NCI-H1417 treated with DMSO at 0.1 percent for 48 hours (cell line): ENCODE results near the gene LIN9.

Source experiments
- DNase-seq: peaks from one replicate; lab custom pipeline; 2025; lab: John Stamatoyannopoulos, UW

LIN9 gene

DNA sequence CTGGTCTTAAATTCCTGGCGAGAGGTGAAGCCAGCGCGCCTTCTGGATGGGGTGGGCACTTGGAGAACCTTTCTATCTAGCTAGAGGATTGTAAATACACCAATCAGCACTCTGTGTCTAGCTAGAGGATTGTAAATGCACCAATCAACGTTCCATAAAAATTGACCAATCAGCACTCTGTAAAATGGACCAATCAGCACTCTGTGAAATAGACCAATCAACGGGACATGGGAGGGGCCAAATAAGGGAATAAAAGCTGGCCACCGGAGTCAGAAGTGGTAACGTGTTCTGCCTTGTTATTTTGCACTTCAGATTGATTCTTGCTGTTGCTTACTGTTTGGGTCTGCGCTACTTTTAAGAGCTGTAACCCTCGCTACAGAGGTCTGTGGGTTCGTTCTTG lies 12.0 kb upstream of the LIN9 start:
- no peak for DNase-seq

DNA sequence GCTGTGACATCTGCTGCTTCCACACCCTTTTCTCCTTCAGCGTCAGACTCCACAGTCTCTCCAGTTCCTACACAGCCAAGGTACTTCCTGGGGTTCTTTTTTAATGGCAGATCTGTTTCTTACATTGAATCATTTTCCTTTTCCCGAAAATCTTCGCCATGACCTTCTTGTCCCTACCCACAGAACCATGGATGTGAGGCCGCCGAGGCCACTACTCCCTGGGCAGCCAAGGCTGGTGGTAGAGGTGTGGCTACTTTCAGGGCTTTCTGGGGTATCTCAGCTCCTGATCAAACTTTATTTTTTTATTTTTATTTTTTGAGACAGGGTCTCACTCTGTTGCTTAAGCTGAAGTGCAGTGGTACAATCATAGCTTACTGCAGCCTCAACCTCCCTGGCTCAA lies 9.5 kb upstream of the LIN9 start:
- no peak for DNase-seq

DNA sequence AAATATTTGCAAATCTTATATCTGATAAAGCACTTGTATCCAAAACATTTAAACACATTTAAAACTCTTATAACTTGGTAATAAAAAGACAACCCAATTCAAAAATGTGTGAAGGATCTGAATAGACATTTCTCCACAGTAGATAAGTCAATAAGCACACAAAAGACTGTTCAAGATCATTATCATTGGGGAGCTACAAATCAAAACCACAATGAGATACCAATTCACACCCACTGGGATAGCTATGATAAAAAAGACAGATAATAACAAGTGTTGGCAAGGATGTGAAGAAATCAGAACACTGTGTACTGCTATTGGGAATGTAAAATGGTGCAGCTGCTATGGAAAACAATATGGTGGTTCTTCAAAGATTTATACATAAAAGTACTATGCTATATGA lies 5.1 kb upstream of the LIN9 start:
- no peak for DNase-seq

DNA sequence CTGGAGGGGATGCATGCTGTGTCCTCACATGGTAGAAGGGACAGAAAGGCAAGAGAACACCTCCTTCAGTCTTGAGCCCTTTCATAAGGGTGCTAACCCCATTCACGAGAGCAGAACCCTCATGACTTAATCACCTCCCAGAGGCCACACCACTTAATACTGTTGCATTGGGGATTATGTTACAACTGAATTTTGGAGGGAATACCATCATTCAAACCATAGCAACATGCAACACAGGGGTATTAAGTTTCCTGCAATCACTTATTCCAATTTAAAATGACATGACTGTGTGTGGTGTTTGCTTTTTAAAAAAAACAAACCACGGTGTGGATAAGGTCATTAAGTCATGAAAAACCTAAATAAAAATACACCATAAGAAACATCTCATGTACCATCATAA lies 3.1 kb upstream of the LIN9 start:
- DNase-seq = no peak

DNA sequence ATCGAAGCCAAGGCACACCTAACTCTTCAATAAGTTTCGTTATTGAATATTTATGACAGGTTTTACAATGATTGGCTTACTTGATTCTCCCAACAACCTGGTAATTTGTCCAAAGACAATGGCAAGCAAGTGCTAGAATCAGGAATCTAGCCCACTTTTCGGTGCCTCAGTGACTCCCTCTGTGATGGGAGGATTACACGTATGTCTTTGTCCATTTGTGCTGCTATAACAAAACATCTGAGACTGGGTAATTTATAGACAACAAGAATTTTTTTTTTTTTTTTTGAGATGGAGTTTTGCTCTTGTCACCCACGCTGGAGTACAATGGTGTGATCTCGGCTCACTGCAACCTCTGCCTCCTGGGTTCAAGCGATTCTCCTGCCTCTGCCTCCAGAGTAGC lies 2.4 kb upstream of the LIN9 start:
- DNase-seq = no peak

DNA sequence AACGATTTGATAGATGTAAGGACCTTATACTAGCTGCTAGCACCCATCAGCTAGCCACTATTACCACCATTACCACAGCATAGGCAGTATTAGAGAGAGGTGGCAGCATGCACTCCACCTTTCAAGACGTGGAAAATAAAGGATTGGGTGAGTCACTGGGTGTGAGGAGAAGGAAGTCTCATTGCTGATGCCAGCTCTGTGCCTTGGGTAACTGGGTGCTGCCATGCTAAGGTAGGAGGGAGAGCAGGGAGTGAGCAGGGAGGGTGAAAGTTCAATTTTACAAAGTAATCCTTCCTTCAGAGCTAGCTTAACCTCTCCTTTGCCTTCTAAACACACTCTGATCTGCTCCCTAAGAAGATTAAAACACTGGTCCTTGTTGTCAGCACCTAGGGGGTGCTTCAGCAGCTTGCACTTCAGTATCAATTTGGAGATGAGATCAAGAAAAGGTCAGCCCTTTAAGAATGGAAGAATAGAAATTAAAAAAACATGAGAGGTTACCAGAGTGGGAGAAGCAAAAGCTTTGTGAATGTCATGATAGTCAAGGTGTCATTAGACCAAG lies 1.8 kb upstream of the LIN9 start:
- DNase-seq = no peak

DNA sequence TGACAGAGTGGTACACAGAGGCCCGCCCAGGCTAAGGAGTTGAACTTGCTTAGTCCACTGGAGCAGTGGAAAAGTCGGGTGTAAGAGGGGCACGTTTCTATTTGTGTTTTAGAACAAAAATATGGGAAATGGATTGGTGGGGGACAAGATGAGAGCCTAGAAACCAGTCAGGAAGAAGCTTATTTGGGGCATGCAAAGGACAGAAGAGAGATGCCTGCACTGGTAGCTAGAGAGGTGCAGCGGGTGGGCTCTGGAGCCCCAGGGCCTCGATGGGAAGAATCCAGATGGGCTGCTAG lies 1.2 kb upstream of the LIN9 start:
- DNase-seq = no peak

DNA sequence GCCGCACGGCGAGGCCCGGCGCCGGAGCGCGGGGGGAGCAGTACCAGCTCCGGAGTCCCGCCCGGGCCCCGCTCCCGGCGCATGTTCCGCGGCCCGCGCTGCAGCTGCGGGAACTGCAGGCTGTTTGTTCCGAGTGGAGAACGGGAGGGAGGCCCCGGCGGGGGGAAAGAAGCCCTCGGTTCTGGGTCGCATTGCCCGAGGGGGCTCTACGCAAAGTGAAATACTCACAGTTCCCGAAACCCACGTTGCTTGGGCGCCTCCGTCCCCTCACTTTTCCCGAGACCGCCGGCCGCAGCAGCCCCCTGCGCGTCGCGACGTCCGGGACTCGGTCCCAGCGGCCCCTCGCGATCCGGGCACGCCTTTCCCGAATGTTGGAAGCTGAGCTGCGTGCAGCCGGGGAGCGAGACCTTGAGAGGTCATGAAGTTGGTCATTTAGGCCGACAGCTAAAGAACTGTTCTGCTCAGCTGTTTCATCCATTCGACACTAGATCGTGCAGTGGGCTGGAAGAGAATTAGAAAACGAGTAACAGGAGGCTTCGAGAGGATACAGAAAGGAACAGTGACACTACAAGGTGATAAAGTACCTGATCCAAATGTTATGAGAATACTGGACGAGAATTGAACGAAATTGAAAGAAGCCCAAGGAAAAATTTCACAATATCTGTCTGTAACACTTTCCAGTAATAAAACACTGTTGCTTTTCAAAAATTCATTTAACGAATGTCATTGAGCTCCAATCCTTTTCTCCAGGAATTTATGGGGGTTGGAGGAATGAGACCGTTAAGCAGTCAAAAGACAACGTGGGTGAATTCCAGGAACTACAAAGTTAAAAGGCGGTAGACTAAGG lies 657 bp upstream of the LIN9 start:
- no peak for DNase-seq

DNA sequence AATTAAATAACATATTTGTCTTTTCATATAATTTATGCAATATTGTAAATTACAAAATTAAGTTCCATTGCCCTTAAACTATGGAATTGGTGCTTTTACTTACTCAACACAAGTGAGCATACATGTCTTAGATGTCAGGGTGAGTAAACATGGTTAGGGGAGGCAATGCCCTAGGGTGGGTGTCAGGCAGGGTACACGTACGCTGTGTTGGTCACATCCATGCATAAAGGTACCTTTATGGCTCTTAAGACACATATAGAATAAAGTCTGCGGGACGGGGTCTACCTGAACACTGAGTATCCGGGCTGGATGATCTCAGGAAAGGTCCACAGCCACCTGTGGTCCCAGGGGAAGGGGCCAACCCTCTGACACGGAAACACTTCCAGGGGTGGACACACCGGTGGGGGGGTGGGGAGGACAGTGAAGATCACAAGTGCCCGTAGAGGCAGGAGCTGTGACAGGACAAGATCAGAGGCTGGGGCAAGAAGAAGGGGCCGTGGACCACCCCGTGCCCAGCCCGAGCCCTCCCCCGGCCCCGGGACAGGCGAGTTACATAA lies 720 bp downstream of the LIN9 start:
- DNase-seq = no peak

DNA sequence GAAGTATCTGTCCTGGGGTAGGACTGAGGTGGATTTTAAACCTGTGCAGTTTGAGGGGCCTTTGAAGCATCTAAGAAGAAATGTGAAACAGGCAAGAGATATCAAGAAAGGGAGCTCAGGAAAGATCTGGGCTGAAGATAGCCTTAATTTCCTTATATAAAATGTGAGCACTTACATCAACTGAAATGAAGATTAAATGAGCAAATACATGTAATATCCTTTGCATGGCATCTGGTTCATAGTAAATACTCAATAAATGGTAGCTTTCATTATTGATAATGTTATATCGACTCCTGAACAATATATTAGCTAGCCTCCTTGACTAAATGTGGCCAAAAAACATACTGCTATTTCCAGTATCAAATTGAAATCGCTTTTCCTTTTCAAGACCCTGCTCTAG lies 2.5 kb downstream of the LIN9 start:
- DNase-seq = no peak

DNA sequence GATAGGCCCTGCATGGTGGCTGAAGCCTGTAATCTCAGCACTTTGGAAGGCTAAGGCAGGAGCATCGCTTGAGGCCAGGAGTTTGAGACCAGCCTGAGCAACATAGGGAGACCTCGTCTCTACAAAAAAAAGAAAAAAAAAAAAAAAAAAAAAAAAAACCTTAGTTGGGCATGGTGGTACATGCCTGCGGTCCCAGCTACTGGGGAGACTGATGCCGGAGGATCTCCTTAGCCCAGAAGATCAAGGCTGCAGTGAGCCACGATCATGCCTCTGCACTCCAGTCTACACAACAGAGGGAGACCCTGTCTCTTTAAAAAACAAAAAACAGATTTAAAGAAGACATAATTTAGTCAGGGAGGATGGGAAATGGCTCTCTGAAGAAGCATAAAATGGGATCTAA lies 3.8 kb downstream of the LIN9 start:
- no peak for DNase-seq

DNA sequence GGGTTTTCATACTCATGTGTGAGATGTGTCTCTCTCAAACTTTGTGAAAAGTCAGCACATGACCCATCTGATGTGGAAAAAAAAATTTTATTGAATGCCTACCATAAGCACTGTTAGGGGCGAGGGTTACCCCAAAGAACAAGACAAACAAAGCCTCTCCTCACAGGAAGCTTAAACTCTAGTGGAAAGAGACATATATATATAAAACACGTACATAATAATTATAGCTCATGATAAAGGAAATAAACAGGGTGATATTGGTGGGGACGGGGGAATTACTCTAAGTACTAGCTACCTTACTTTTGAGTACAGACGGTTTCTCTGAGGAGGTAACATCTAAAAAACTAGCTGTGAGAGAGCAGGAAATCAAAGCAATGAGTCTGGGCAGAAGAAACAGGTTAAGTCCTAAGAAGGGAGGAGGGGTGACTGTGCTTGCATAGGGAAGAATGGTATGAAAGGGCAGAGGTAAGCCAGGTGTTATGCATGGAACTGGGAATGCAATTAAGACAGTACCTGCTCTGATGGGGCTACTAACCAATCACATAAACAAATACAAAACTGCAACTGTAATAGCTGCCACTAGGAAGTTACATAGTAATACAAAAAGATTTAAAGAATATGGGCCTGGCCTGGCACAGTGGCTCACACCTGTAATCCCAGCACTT lies 4.5 kb downstream of the LIN9 start:
- no peak for DNase-seq

DNA sequence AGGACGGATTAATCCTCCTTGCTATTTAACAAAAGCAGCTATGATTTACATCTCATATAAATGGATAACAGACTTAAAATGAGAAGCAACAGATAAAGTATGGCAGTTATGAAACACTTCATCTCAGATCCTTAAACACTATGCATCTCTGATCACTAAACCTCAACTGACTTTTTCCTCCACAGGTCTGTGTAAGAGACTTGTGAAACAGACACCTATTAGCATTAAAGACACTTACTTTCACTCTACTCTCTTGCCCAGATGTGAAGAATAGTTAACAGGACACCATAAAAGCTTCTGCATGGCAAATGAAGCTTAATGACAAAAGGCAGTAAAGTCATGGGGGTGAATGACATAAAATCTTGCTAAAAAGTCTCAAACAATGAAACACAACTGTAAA lies 6.2 kb downstream of the LIN9 start:
- DNase-seq = no peak

DNA sequence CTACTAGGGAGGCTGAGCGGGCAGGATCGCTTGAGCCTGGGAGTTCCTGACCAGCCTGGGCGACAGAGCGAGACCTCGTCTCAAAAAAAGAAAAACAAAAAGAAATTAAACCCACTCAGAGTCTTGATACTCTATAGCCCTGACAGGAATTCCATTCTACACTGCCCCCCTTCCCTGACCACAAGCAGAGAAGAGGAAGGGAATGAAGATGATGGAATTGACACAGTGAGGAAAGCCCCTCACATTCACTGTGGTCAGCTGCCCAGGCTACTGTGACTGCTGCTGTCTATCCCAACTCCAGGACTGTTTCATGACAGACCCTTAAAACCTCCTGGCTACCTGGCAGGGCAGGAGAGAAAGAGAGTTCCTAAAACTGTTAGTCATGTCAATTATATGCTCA lies 12.1 kb downstream of the LIN9 start:
- no peak for DNase-seq

DNA sequence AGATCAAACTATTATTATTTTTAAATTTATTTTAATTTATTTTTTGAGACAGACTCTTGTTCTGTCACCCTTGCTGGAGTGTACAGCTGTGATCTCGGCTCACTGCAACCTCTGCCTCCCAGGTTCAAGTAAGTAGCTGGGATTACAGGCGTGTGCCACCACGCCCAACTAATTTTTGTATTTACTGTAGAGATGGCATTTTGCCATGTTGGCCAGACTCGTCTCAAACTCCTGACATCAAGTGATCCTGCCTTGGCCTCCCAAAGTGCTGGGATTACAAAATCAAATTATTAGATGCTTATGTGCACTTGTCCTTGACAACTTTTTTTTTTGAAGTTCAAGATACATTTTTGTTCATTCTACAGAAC lies 15.4 kb downstream of the LIN9 start:
- DNase-seq = no peak

DNA sequence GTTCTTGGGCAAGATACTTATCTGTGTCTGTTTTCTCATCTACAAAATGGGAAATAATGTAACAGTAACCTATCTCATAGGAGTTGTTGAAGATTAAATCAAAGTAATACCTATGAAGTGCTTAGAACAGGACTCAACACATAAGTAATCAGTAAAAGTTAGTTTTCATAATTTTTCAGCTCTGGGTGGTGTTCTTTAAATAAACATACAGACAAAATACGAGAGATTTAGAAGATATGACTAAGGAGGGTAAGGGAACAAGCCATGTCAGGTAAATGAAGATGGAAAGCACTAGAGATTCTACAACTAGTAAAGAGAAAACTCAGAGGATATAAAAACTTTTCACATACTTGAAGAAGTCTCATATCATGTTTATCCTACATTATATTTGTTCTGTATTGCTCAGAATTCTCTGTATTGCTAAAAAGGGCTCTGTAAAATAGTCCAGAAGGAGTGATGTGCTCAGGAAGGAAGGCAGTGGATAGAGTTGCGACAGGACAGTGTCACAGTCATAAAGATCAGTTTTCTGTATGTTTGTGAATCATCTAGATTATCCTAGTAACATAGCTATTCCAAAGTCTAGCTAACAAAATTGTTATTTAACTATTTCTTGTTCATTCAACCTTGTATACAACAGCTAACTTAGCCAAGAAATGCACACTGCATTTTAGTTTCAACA lies 16.0 kb downstream of the LIN9 start:
- no peak for DNase-seq

DNA sequence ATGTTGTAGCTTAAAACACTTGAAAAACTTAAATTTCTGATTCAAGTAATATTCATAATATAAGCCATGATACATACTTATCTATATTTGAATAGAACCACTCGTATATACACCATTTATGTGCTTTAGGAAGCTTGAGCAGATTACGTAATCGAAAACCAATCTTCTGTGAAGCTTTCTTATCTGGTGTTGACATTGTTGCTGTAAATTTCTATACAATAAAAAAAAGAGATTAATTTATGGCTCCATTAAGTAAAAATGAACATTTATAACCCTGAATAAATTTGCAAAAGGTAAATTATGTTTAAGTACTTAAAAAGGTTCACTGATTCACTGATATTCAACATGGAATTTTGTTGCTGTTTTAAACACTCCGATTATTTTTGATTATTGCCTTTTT lies 21.4 kb downstream of the LIN9 start:
- no peak for DNase-seq

DNA sequence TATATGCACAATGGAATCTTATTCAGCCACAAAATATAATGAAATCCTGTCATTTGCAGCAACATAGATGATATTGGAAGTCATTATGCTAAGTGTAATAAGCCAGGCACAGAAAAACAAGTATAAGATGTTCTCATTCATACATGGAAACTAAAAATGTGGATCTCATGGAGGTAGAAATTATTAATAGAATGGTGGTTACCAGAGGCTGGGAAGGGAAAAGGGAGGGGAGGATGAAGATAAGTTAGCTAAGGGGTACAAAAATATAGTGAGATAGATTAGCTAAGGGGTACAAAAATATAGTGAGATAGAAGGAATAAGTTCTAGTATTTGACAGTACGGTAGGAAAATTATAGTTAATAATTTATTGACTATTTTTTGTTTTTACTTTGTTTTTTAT lies 27.9 kb downstream of the LIN9 start:
- no peak for DNase-seq

DNA sequence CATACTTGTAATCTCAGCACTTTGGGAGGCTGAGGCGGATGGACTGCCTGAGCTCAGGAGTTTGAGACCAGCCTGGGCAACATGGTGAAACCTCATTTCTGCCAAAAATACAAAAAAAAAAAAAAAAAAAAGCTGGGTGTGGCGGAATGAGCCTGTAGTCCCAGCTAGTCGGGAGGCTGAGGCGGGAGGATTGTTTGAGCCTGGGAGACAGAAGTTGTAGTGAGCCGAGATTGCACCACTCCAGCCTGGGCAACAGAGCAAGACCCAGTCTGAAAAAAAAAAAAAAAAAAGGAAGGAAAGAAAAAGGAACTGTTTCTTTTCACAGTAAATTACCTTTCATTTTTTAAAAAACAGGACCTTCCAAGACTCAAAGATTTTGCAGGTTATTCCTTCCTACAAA lies 29.5 kb downstream of the LIN9 start:
- no peak for DNase-seq

DNA sequence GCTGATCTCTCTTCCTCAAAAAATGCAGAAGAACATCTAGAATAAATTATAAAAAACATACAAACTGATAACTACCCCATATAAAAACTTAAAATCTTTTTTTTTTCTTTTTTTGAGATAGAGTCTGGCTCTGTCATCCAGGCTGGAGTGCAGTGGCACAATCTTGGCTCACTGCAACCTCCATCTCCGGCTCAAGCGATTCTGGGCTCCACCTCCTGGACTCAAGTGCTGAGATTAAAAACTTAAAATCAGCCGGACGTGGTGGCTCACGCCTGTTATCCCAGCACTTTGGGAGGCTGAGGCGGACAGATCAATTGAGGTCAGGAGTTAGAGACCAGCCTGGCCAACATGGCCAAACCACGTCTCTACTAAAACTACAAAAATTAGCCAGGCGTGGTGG lies 31.1 kb downstream of the LIN9 start:
- no peak for DNase-seq

DNA sequence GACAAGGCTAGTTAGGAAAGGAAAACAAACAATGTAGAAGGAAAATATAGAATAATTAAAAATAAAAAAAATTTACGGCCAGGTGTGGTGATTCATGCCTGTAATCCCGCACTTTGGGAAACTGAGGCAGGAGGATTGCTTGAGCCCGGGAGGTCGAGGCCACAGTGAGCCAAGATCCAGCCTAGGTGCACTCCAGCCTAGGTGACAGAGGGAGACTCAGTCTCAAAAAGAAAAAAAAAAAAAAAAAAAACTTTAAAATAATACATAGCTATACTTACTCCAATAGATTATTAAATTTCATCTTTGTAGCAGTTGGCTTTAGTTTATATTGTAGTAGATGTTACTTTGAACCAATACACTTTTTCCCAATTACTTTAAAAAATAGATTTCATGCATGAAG lies 32.0 kb downstream of the LIN9 start:
- DNase-seq = no peak

DNA sequence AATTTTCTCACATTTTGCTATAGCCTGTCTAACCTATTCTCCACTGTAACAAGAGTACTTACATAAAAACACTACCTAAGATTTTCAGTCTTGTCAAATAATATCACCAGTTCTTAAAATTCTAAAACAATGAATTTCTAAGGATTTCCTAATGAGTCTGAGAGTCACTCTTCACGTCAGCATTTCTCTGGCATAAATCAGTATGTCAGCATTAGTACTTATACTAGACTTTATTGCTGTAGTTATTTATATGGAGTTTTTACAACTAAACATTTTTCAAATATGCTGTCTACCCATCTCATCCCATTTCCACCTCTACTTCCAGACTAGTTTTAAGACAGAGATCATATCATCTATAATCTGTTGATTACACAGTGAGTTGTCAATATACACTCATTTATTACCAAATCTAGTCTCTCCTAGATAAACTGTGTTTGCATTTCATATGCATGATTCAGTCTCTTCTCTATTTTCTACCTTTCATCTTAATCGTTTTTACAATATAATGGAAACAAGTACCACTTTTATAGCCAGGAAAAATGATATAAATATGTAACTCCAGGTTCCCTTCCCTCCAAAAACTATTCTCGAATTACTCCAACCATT lies 32.8 kb downstream of the LIN9 start:
- DNase-seq = no peak

DNA sequence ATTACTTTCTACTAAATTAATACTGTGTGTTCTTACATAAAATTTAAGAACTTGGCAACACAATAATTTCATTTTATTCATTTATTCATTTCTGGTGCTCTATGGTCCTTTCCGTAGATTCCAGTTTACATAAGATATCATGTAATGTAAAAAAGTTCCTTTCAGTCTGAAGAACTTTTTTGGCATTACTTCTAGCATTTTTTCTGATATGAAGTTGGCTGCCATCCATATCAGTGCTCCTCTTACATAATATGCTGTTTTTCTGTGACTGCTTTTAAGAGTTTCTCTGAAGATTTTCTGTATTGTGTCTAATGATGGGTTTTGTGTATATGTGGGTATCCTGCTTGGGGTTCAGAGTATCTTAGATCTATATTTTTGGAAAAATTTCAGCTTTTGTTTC lies 34.8 kb downstream of the LIN9 start:
- no peak for DNase-seq
